Ovary (tissue), 9 donors: ENCODE results near the gene ABHD16A. TPM values are rescaled to one million over a fixed set of nuclear protein-coding genes. Genes with fewer than 3 reads are reported as not detected.

Experiments used
- DNase-seq, 5 donors: peaks; one replicate each; pipeline ENCODE4 v3.0.0-alpha.2; 2019 to 2020
- H3K27ac ChIP-seq, 2 donors: fragments of 200-600 bp; one replicate each; pipeline versions ENCODE4 v1.5.1 to v1.8.0; 2019 to 2022
- H3K27me3 ChIP-seq: fragments of 200-600 bp; one replicate; pipeline ENCODE4 v1.8.0; 2022
- H3K36me3 ChIP-seq: fragments of 200-600 bp; sonication (generic); one replicate; pipeline ENCODE4 v1.5.1; 2019
- H3K4me1 ChIP-seq: one replicate; pipeline ENCODE4 v1.8.1; 2013; ENCODE audit warnings: mild to moderate bottlenecking, moderate library complexity; ENCODE audit not compliant: insufficient read depth
- H3K4me3 ChIP-seq: fragments of 200-600 bp; sonication (generic); one replicate; pipeline ENCODE4 v1.5.1; 2017
- H3K9me3 ChIP-seq, 2 donors: fragments of 200-600 bp in 1 of 2; sonication (generic) in 1 of 2; one replicate each; pipeline versions ENCODE4 v1.5.1 to v1.8.1; 2013 to 2019; ENCODE audit warnings: mild to moderate bottlenecking in 1 of 2, moderate library complexity in 1 of 2
- CTCF ChIP-seq, 3 donors: fragments of 450-650 bp in 2 of 3; fragments of 200-600 bp in 1 of 3; IDR thresholded peaks; one replicate each; pipeline versions ENCODE4 v1.5.1 to v1.8.0; 2016 to 2022; ENCODE audit warnings: antibody characterized with exemption in 3 of 3, mild to moderate bottlenecking in 1 of 3
- EP300 ChIP-seq: sonication (generic); formaldehyde crosslinking; IDR thresholded peaks from one replicate; pipeline ENCODE4 v1.6.1; 2017; ENCODE audit warnings: antibody characterized with exemption
- POLR2A ChIP-seq: fragments of 450-650 bp; IDR thresholded peaks from one replicate; pipeline ENCODE4 v1.6.1; 2017; ENCODE audit warnings: antibody characterized with exemption, mild to moderate bottlenecking, moderate library complexity
- WGBS, 3 donors: extraction: QIAGEN DNeasy Blood & Tissue Kit in 1 of 3; methylation state at CpG; one replicate each; pipeline versions ENCODE4 v1.1.5 to v1.1.7; 2013 to 2017; 5-methylcytosine and 5-hydroxymethylcytosine counted together
- intact Hi-C, 4 donors: fragments of 100-400 bp; cut with DNase I; formaldehyde crosslinking; loops; one replicate each; pipeline versions ENCODE4 v1.11.0 to v1.15.1; 2022 to 2023
- polyA plus RNA-seq, 2 donors: library from polyadenylated mRNA; stranded (reverse); fragments of 200-250 nt in 1 of 2; fragments of 350-450 nt in 1 of 2; fragmentation: Illumina TruSeq in 1 of 2; extraction: RNeasy Lipid Tissue Mini Kit (QIAGEN cat#74804) in 1 of 2; gene quantifications; one replicate each; pipeline ENCODE4 v1.2.3, GENCODE V29; 2013 to 2014
- total RNA-seq, 7 donors: library from RNA; depleted of rRNA in 2 of 7; stranded (reverse); fragments of >200 nt in 2 of 7; fragmentation: NEBNext Ultra II Directional in 3 of 7; extraction: Animal tissue kit (Norgen Biotek cat#: 25700) in 3 of 7; gene quantifications; one replicate each; pipeline versions ENCODE4 v1.1.0 to v1.2.4, GENCODE V29; 2016 to 2023
- donor health status: DM: no; HTN: no; CAD: no; lungs with moderate emphysema.
- donor health status: DM: no; HTN: no; CAD: no.
- donor health status: Bipolar disorder and iron deficiency.
- donor health status: DM: yes; HTN: yes; CAD: no.
- donor health status: DM: no; HTN: no; CAD: no.
- donor health status: DM: yes; HTN: yes; CAD: no.

The ABHD16A gene
- total and polyA plus RNA-seq, 9 donors = 25.4 to 60.4 (median 36.7) TPM

- Histone ChIP-seq H3K4me3 (peak within 1 kb of the TSS; percentile 78), H3K27me3 (no peaks in the 10 kb centered on the region), H3K4me1 (peaks cover 17% of the 10 kb centered on the region), H3K27ac (peak within 1 kb of the TSS; percentile 85 to 90), H3K36me3 (no peaks in the 10 kb centered on the region), H3K9me3 (no peaks in the 10 kb centered on the region)
- intact Hi-C loops = loop anchor here in 1 of 4 donors (5.0 kb wide), 2 partner anchors 62 to 167 kb away; partner anchors contain the start of gene DDAH2
- DNase-seq = peak; percentile 97 to 99 (median 98)
- 0% methylated on average over 57 to 63 of the region's 63 CpGs for WGBS, 3 donors
- TF ChIP-seq EP300 = peak; percentile 62
- peak; percentile 84 for TF ChIP-seq POLR2A
- peak in 1 of 3 donors; percentile 24 for TF ChIP-seq CTCF (IDR thresholded peaks at IDR 0.05)
These were observed 37.4 kb downstream of the ABHD16A start, which contains the start of gene CSNK2B for GRCh38 chr6:31665501-31666336. Gene CSNK2B, plus strand, starts transcription at chr6:31666080. Its CDS starts 752 bp downstream, at chr6:31666832.

- Histone ChIP-seq H3K27me3 (no peaks in the 10 kb centered on the region), H3K9me3 (no peaks in the 10 kb centered on the region), H3K36me3 (no peaks in the 10 kb centered on the region), H3K27ac (peak within 1 kb of the TSS; percentile 85 to 90), H3K4me1 (peaks cover 17% of the 10 kb centered on the region), H3K4me3 (peak within 1 kb of the TSS; percentile 78)
- peak; percentile 63 for TF ChIP-seq POLR2A
- TF ChIP-seq CTCF (IDR thresholded peaks at IDR 0.05) = no peak
- intact Hi-C loops = loop anchor here in 1 of 4 donors (5.0 kb wide), 2 partner anchors 62 to 167 kb away; partner anchors contain the start of gene DDAH2
- DNase-seq = peak; percentile 87 to 93 (median 89)
- WGBS, 3 donors = 0 to 1% (median 0%) methylated on average over 39 of the region's 39 CpGs
These were observed 38.2 kb downstream of the ABHD16A start, which contains the start of gene GPANK1 for GRCh38 chr6:31664790-31665500. Gene GPANK1, minus strand, starts transcription at chr6:31664997. Its CDS starts 519 bp downstream, at chr6:31664478.

DNA sequence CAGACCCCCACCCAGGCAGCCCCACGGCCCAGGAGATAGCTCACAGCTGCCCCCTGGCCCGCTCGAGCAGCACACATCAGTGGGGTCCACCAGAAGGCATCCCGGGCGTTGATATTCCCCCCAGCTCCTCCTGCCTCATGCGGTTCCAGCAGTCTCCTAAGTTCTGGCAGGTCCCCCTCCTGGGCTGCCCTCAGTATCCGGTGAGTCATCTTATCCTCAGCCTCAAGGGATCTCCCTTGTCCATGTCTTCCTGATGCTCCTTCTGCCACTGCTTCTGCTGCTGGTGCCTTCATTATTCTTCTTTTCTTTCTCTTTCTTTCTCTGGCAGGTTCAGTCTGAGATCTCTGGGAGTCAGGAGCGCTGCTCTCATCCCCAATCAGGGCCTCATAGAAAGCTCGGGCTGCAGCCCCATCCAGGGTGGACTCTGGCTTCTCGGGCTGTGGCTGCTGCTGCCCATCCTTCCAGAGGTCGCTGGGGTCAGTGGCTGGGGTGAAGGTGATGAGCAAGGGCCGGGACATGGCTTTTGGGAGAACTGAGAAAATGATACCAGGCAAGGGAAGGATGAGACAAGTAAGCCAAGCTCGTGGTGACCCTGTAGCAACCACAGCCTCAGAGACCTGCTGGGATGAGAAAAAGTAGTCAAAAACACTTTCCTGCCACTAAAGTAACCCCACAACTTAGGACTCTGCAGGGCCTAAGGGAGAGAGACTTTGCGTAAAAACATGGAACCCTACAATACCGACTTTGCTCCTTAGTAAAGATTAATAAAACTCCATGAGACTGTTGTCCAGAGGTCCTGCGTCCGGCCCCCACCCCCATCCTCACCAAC lies 38.9 kb downstream of the ABHD16A start:
- intact Hi-C loops = no loop called here
- no peak for TF ChIP-seq POLR2A
- no peak for TF ChIP-seq EP300
- no peak for TF ChIP-seq CTCF (IDR thresholded peaks at IDR 0.05)
- Histone ChIP-seq H3K4me3 (peak overlapping the region; percentile 78), H3K36me3 (no peaks in the 10 kb centered on the region), H3K4me1 (peaks cover 22% of the 10 kb centered on the region), H3K27ac (peak overlapping the region; percentile 85 to 90), H3K27me3 (no peaks in the 10 kb centered on the region), H3K9me3 (no peaks in the 10 kb centered on the region)
- WGBS, 3 donors = 5 to 7% (median 6%) methylated on average over 17 of the region's 17 CpGs
- DNase-seq = peak; percentile 38 to 66 (median 63)
